ENCODE measurements around the gene NECTIN1. TPM values are rescaled to one million over a fixed set of nuclear protein-coding genes. Genes with fewer than 3 reads are reported as not detected.

NECTIN1 gene
- total RNA-seq, 2 experiments from 2014 or later = 2.5 to 3.4 TPM

DNA sequence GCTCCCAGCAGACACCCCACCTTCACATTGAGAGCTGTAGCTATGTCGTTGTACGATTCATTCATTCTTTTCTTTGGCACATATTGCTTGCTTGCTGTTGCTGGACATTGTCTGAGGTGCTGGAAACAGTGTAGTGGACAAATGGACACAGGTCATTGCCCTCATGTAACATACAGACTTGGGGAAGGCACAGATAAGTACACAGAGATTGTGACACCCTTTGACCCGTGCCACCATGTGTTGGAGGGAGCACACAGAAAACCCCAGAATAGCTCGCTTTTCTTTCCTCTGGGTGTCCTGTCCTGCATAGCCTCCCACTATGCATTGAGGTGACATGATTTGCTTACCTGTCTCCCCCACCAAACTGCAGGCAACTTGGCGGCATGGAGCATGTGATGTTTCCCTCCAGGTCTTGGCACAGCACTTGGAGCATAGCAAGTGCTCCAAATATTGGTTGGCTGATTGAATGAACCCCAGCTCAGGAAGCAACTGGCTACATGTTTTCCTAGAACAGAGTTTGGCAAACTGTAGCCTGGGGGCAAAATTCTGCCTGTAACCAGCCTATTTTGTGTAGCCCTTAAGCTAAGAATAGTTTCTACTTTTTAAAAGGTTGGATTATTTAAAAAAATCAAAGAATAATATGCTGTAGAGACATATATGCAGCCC is 30.9 kb upstream of the NECTIN1 start:
- H3K27me3 ChIP-seq (ENCODE audit: control insufficient read depth in 1 of 2, insufficient read depth in 2 of 2, low read length in 2 of 2) = peaks cover 4 to 7% of the 10 kb centered on the region in 2 experiments
- H3K9me3 ChIP-seq (ENCODE audit: control insufficient read depth in 1 of 2, insufficient read depth in 1 of 2, low read length in 2 of 2) = no peaks in the 10 kb centered on the region
- H3K36me3 Mint-ChIP-seq (ENCODE audit: low read depth) = no peaks in the 10 kb centered on the region
- ATAC-seq (ENCODE audit: poor library complexity) (no peak), DNase-seq (no peak)
- no peaks in the 10 kb centered on the region for H3K9me3 Mint-ChIP-seq
- H3K27me3 Mint-ChIP-seq = peaks cover 59% of the 10 kb centered on the region
- CTCF ChIA-PET = no interaction called here
- H3K4me1 ChIP-seq (ENCODE audit: insufficient read depth, low read length) = no peaks in the 10 kb centered on the region
- H3K4me1 Mint-ChIP-seq (ENCODE audit: low read depth) = no peaks in the 10 kb centered on the region
- H3K27ac Mint-ChIP-seq = no peak overlapping the region
- no peak overlapping the region for H3K27ac ChIP-seq (ENCODE audit: low read depth in 1 of 2, low read length in 2 of 2)
- H3K36me3 ChIP-seq (ENCODE audit: insufficient read depth, low read length) = no peaks in the 10 kb centered on the region
- no peak overlapping the region for H3K4me3 ChIP-seq (ENCODE audit: low read length)
- intact Hi-C loops (cut with DNase I, micrococcal nuclease) = no loop called here
- TF ChIP-seq, protein P1, sequence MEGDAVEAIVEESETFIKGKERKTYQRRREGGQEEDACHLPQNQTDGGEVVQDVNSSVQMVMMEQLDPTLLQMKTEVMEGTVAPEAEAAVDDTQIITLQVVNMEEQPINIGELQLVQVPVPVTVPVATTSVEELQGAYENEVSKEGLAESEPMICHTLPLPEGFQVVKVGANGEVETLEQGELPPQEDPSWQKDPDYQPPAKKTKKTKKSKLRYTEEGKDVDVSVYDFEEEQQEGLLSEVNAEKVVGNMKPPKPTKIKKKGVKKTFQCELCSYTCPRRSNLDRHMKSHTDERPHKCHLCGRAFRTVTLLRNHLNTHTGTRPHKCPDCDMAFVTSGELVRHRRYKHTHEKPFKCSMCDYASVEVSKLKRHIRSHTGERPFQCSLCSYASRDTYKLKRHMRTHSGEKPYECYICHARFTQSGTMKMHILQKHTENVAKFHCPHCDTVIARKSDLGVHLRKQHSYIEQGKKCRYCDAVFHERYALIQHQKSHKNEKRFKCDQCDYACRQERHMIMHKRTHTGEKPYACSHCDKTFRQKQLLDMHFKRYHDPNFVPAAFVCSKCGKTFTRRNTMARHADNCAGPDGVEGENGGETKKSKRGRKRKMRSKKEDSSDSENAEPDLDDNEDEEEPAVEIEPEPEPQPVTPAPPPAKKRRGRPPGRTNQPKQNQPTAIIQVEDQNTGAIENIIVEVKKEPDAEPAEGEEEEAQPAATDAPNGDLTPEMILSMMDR (IDR thresholded peaks at IDR 0.05) = no peak
- POLR2A ChIA-PET = no interaction called here
- H3K4me3 Mint-ChIP-seq = no peak overlapping the region

DNA sequence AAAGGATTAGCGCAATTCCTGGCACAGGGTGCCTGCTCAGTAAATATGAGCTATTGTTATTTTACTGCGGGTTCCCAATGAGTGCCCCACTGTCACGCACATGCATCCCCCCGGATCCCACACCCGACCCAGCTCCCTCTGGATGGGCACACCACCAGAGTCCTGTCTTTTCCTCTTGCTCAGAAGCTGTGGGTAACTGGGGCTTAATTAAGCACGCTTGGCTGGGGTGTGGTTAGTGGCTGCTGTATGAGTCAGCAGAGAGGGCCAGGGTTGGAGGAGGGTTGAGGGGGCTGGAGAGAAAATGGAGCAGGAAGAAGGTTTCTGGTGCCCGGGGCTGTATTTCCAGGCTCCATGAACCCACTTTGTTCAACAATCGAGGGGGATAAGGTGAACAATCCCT is 30.3 kb upstream of the NECTIN1 start:
- Histone ChIP-seq H3K27me3 (ENCODE audit: control insufficient read depth in 1 of 2, insufficient read depth in 2 of 2, low read length in 2 of 2) (peaks cover 4 to 7% of the 10 kb centered on the region in 2 experiments), H3K9me3 (ENCODE audit: control insufficient read depth in 1 of 2, insufficient read depth in 1 of 2, low read length in 2 of 2) (no peaks in the 10 kb centered on the region), H3K4me3 (ENCODE audit: low read length) (no peak overlapping the region), H3K36me3 (ENCODE audit: insufficient read depth, low read length) (no peaks in the 10 kb centered on the region), H3K27ac (ENCODE audit: low read depth in 1 of 2, low read length in 2 of 2) (no peak overlapping the region), H3K4me1 (ENCODE audit: insufficient read depth, low read length) (no peaks in the 10 kb centered on the region)
- no peak for ATAC-seq (ENCODE audit: poor library complexity)
- intact Hi-C loops (cut with DNase I, micrococcal nuclease) = no loop called here
- Mint-ChIP-seq H3K27me3 (peaks cover 58% of the 10 kb centered on the region), H3K36me3 (ENCODE audit: low read depth) (no peaks in the 10 kb centered on the region), H3K9me3 (no peaks in the 10 kb centered on the region), H3K4me1 (ENCODE audit: low read depth) (no peaks in the 10 kb centered on the region), H3K27ac (no peak overlapping the region), H3K4me3 (no peak overlapping the region)
- TF ChIP-seq, protein P1 (IDR thresholded peaks at IDR 0.05) = no peak
- CTCF ChIA-PET = no interaction called here
- DNase-seq = no peak
- POLR2A ChIA-PET = no interaction called here

DNA sequence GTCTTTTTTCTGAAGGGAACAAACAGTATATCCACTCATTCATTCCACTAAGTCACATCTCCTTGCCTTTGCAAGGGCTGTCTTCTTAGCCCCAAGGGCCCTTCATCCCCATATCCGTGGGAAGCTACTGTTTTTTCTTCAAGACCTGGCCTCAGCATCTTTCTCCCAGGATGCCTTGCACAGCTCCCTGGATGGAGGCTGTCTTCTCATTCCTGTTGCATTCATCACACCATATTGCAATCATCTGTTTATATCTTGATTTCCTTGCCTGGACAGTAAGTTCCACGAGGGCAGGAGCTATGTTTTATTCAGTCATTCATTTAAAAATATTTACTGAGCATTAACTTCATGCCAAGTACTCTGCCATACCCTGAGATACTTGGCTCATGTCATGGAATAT is 29.3 kb upstream of the NECTIN1 start:
- peaks cover 53% of the 10 kb centered on the region for H3K27me3 Mint-ChIP-seq
- POLR2A ChIA-PET = no interaction called here
- Histone ChIP-seq H3K4me1 (ENCODE audit: insufficient read depth, low read length) (no peaks in the 10 kb centered on the region), H3K4me3 (ENCODE audit: low read length) (no peak overlapping the region), H3K9me3 (ENCODE audit: control insufficient read depth in 1 of 2, insufficient read depth in 1 of 2, low read length in 2 of 2) (no peaks in the 10 kb centered on the region), H3K27ac (ENCODE audit: low read depth in 1 of 2, low read length in 2 of 2) (no peak overlapping the region), H3K36me3 (ENCODE audit: insufficient read depth, low read length) (no peaks in the 10 kb centered on the region), H3K27me3 (ENCODE audit: control insufficient read depth in 1 of 2, insufficient read depth in 2 of 2, low read length in 2 of 2) (peaks cover 7% of the 10 kb centered on the region in 2 experiments)
- TF ChIP-seq, protein P1 (IDR thresholded peaks at IDR 0.05) = no peak
- H3K27ac Mint-ChIP-seq = no peak overlapping the region
- DNase-seq = no peak
- no peak for ATAC-seq (ENCODE audit: poor library complexity)
- no peak overlapping the region for H3K4me3 Mint-ChIP-seq
- no peaks in the 10 kb centered on the region for H3K9me3 Mint-ChIP-seq
- H3K4me1 Mint-ChIP-seq (ENCODE audit: low read depth) = no peaks in the 10 kb centered on the region
- CTCF ChIA-PET = no interaction called here
- no peaks in the 10 kb centered on the region for H3K36me3 Mint-ChIP-seq (ENCODE audit: low read depth)
- intact Hi-C loops (cut with DNase I, micrococcal nuclease) = no loop called here

Data from CD4-positive, alpha-beta T cell (primary cell).